ENCODE measurements around the gene BAG1.

The BAG1 gene

GRCh38 chr9:33273266-33273971 is 8.9 kb upstream of the BAG1 start:
- DNase-seq: no peak

GRCh38 chr9:33272061-33272460 is 7.6 kb upstream of the BAG1 start:
- DNase-seq: no peak

- no peak for DNase-seq
These were observed 5.6 kb upstream of the BAG1 start for GRCh38 chr9:33270146-33270545.

- DNase-seq: no peak
These were observed 2.8 kb upstream of the BAG1 start for GRCh38 chr9:33267151-33267767.

- no peak for DNase-seq
These were observed 830 bp upstream of the BAG1 start for GRCh38 chr9:33265211-33265865.

- DNase-seq: peak; percentile 77
These were observed 470 bp downstream of the BAG1 start for GRCh38 chr9:33264003-33264472.

- DNase-seq: peak; percentile 69
These were observed 1.1 kb downstream of the BAG1 start for GRCh38 chr9:33263131-33264002.

GRCh38 chr9:33260372-33260771 is 4.1 kb downstream of the BAG1 start:
- DNase-seq: peak; percentile 31

GRCh38 chr9:33257276-33257675 is 7.2 kb downstream of the BAG1 start:
- DNase-seq: no peak

GRCh38 chr9:33256236-33256635 is 8.3 kb downstream of the BAG1 start:
- DNase-seq: no peak

GRCh38 chr9:33255471-33255870 is 9.0 kb downstream of the BAG1 start:
- no peak for DNase-seq

- no peak for DNase-seq
These were observed 9.5 kb downstream of the BAG1 start for GRCh38 chr9:33255014-33255413.

- no peak for DNase-seq
These were observed 10.3 kb downstream of the BAG1 start for GRCh38 chr9:33254211-33254610.

- DNase-seq: no peak
These were observed 14.0 kb downstream of the BAG1 start for GRCh38 chr9:33250458-33250995.

GRCh38 chr9:33249983-33250382 is 14.5 kb downstream of the BAG1 start:
- DNase-seq: no peak

GRCh38 chr9:33249087-33249658 is 15.3 kb downstream of the BAG1 start:
- no peak for DNase-seq

- no peak for DNase-seq
These were observed 15.9 kb downstream of the BAG1 start for GRCh38 chr9:33248606-33249005.

GRCh38 chr9:33246269-33246860 is 18.1 kb downstream of the BAG1 start:
- DNase-seq: no peak

GRCh38 chr9:33245341-33245740 is 19.2 kb downstream of the BAG1 start:
- no peak for DNase-seq

- no peak for DNase-seq
These were observed 20.2 kb downstream of the BAG1 start for GRCh38 chr9:33244137-33244784.

GRCh38 chr9:33242609-33243134 is 21.8 kb downstream of the BAG1 start:
- no peak for DNase-seq
